GM18498 (cell line): ENCODE data around the gene PRTFDC1.
A peak's percentile ranks its signal among the peaks of the same experiment; 100 is the strongest.

Source experiments
- ATAC-seq: cut with Tn5 transposase; IDR thresholded peaks from one replicate; pipeline ENCODE4 v1.9.1; 2021; ENCODE audit warnings: mild to moderate bottlenecking, moderate library complexity; ENCODE audit not compliant: unreplicated experiment

Gene PRTFDC1

GRCh38 chr10:24882047-24882698 is 70.2 kb downstream of the PRTFDC1 start:
- ATAC-seq: peak; percentile 78

DNA sequence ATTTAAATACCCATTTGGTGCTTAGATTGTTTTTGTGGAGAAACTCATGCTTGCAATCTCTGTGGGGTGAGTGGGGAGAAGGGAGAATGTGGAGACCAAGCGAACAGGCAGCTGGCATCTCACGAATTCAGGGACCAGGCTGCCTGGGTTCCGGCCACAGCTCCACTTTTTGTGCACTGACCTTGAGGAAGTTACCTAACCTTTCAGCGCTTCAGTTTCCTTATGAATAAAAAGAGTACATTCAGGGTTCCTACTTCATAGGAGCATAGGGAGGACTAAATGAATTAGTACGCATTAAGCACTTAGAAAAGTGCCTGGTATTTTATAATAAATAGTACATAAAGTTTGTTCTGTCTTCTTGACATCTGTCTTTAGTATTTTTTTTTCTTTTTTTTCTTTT is 72.5 kb downstream of the PRTFDC1 start:
- ATAC-seq: no peak

- ATAC-seq: no peak
Measured at GRCh38 chr10:24874133-24874532, 78.3 kb downstream of the PRTFDC1 start.

DNA sequence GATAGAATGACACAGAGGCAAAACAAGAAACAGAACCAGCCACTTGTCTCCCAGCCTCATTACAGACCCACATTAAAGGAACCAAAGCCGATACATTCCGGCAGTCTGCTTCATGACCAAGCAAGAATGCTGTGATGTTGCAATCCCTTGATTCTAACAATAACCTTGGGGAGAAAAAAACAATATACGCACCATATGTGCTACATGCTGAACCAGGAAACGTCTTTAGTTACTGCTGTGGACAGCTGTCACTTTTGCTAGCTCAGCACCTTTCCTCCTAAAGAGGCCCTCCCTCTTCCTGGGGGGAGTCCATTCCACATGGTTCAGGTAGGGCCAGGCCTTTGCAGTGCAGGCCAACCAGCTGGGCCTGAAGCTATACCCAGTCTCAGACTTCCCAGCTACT is 79.1 kb downstream of the PRTFDC1 start:
- no peak for ATAC-seq

GRCh38 chr10:24872790-24873182 is 79.6 kb downstream of the PRTFDC1 start:
- no peak for ATAC-seq

DNA sequence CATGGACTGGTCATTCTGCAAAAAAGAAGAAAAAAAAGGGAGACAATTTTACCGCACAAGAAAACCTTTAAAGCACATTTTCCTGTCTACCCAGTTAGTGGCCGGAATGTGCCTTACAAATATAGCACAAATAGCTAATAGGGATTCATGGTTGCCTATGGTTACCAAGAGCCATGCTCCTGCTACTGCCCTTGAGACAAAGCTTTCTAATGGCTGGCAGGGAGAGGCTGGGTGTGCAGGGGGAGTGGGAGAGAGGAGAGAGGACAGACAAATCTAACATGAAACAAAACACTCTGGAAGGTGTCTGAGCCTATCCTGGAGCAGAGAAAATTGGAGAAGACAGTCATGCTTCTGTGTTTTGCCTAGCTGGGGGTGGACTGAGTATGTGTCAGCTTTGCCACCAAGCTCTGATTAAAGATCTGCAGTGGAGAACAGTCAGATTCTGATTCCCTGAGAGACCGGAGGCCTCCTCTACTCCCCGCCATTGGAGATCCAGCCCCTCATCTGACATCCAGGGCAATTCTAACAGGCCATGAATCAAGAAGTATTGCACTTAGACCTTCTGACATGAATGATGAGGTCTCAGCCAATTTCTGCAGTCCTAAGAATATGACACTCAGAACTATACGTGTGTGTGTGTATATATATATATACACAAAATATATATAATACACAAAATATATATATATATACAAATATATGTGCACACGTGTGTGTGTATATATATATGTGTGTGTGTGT is 80.2 kb downstream of the PRTFDC1 start:
- ATAC-seq: no peak

DNA sequence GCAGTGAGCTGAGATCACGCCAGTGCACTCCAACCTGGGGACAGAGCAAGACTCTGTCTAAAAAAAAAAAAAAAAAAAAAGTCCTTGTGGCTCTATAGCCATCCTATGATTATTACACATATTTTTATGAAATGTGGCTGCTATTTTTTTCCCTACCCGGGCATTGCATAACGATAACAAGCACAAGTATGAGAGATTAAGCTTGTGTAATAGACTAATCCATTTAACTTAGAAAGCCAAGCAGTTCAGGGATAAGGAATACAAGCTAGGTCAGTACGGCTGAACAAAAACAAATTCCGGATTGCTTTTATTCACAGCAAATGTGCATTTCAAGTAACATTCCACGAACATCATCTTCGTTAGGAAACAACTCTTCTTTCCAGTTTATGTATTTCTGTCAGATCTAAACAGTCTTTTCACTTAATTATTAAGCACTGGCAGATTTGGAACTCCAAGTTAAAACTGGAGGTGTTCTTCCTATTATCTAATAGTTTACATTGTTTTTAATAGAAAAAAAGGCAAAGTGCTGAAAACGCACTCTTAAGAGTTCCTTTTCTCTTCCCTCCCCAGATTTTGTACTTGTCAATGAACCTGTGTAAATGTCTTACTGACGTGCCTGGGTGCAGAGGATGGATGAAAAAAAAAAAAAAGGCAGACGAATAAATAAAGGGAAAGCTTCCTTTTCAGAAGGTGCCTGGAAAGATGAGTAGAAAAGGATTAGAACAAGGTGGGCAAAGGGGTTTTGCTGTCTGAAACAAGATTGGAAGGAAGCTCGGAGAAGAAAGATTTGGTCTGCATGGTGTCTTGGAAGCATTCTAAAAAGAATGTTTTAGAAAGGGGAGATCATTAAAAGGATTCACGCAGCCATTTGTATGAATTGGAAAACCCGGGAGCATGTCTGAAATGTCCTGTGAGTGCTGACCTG is 81.1 kb downstream of the PRTFDC1 start:
- no peak for ATAC-seq

- ATAC-seq: no peak
Measured at GRCh38 chr10:24869354-24870015, 82.9 kb downstream of the PRTFDC1 start.

GRCh38 chr10:24866604-24867583 is 85.5 kb downstream of the PRTFDC1 start:
- no peak for ATAC-seq

GRCh38 chr10:24865783-24866182 is 86.6 kb downstream of the PRTFDC1 start:
- no peak for ATAC-seq

DNA sequence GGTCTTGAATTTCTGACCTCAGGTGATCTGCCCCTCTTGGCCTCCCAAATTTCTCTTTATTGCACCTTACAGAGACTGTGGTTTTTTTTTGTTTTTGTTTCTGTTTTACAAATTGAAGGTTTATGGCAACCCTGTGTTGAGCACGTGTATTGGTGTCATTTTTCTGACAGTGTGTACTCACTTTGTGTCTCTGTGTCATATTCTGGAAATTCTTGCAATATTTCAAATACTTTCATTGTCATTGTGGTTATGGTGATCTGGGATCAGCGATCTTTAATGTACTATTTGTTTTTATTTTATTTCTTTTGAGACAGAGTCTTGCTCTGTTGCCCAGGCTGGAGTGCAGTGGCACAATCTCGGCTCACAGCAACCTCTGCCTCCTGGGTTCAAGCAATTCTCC is 89.8 kb downstream of the PRTFDC1 start:
- ATAC-seq: no peak

DNA sequence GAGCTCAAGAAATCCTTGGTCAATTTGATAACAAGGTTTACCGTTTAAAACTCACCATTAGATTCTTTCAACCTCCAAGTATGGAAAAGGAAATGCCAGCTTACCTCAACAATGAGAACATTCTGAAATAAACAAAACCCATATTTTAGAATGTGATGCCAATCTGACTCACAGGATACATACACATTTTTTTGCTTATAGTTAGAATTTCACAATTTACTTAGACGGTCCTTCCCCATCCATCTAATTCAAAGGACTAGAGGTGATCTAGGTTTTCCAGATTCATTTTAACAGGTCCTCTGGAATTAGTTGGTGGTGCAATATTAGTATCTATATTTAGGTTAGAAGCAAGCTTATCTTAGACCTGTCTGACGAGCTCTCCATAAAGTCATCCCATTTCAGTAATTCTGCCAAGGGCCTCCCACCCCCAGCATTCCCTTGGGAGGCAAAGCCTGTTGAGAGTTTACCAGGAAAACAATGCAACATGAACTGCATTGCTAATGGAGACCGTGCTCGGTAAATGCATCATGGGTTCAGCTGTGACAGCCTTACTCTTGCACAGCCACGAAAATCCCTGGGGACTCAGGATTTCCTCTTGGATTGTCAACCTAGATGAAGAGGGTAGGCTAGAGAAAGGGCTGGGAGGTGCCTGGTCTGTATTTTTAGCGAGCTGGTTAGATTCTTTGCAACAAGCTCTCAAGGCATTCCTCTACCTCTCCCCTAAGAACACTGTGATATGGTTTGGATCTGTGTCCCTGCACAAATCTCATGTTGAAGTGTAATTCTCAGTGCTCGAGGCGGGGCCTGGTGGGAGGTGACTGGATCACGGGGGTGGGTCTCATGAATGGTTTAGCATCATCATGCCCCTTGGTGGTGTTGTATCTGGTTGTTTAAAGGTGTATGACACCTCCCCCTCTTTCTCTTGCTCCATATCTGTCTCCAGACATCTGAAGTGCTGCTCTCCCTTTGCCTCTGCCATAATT is 93.8 kb downstream of the PRTFDC1 start:
- ATAC-seq: no peak

GRCh38 chr10:24857031-24857725 is 95.2 kb downstream of the PRTFDC1 start:
- ATAC-seq: no peak

DNA sequence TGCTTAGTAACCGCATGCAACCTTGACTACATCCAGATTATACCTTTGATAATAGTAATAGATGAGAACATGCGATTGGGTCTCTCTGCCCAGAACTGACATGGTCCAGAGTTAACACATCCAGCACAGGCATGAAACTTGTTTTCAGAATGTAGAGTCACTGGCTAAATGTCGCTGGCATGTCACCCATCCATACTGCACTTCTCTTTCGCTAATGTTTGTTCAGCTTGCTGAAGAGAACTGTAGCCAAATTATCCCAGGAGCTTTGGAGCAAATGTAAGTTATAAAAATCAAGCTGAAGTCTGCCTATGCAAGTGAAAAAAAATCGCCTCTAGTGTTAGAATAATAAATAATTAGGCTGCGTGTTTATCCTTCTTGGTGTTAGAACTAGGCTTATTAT is 98.2 kb downstream of the PRTFDC1 start:
- no peak for ATAC-seq

GRCh38 chr10:24853661-24854060 is 98.7 kb downstream of the PRTFDC1 start:
- no peak for ATAC-seq

- ATAC-seq: no peak
Measured at GRCh38 chr10:24851629-24852028, 100.8 kb downstream of the PRTFDC1 start.

- no peak for ATAC-seq
Measured at GRCh38 chr10:24850727-24851296, 101.6 kb downstream of the PRTFDC1 start.
